Measurements from ENCODE around the gene PCMT1. TPM values are rescaled to one million over a fixed set of nuclear protein-coding genes. Genes with fewer than 3 reads are reported as not detected.

PCMT1 gene
- total and polyA plus RNA-seq, 2 of the 13 experiments (the other 11 are each of a cell fraction or from before 2014, with no cell fraction given): 112 to 169 TPM

- no peak for TF ChIP-seq SNRNP70 (IDR thresholded peaks at IDR 0.05; ENCODE audit: low read depth, low read length)
- TF ChIP-seq ZKSCAN8 (CRISPR knock-in tag; IDR thresholded peaks at IDR 0.05; ENCODE audit: borderline replicate concordance): peak; percentile 86
- peak; percentile 93; the same call in 1 of the 3 replicates for TF ChIP-seq MXI1 (IDR thresholded peaks at IDR 0.05; ENCODE audit: borderline replicate concordance, low read depth, low read length)
- TF ChIP-seq SMYD3 (CRISPR knock-in tag; IDR thresholded peaks at IDR 0.05): no peak; the same call in 1 of the 2 replicates
- peak; percentile 76; the same call in 1 of the 2 replicates for TF ChIP-seq E2F5 (CRISPR knock-in tag; conservative IDR thresholded peaks at IDR 0.05)
- TF ChIP-seq ZNF318 (CRISPR knock-in tag; IDR thresholded peaks at IDR 0.05): peak; percentile 87
- peak; percentile 74; the same call in 1 of the 2 replicates for TF ChIP-seq ZMAT3 (CRISPR knock-in tag; conservative IDR thresholded peaks at IDR 0.05)
- TF ChIP-seq U2AF1 (optimal IDR thresholded peaks at IDR 0.05; ENCODE audit: low read depth, low read length): peak; percentile 32
- peak; percentile 57 for TF ChIP-seq NAIF1 (CRISPR knock-in tag; IDR thresholded peaks at IDR 0.05; ENCODE audit: borderline replicate concordance)
- TF ChIP-seq ATF3 (CRISPR knock-in tag; IDR thresholded peaks at IDR 0.05): no peak
- no peak for TF ChIP-seq ZNF432 (CRISPR knock-in tag; IDR thresholded peaks at IDR 0.05; ENCODE audit: borderline replicate concordance)
- peak; percentile 84; the same call in 1 of the 2 replicates for TF ChIP-seq ZNF616 (CRISPR knock-in tag; IDR thresholded peaks at IDR 0.05; ENCODE audit: low read depth)
- TF ChIP-seq RXRB (CRISPR knock-in tag; IDR thresholded peaks at IDR 0.05; ENCODE audit: borderline replicate concordance): peak; percentile 83; the same call in 1 of the 2 replicates
- TF ChIP-seq SNAI1 (CRISPR knock-in tag; IDR thresholded peaks at IDR 0.05; ENCODE audit: borderline replicate concordance): 0 out of 2 replicates have a peak, but pooled peaks have one; percentile 78
- no peak for TF ChIP-seq HOXA7 (CRISPR knock-in tag; IDR thresholded peaks at IDR 0.05)
- peak; percentile 95 for TF ChIP-seq ZSCAN29 (CRISPR knock-in tag; conservative IDR thresholded peaks at IDR 0.05)
- TF ChIP-seq ZNF772 (CRISPR knock-in tag; IDR thresholded peaks at IDR 0.05): peak; percentile 77; the same call in 1 of the 2 replicates
- no peak; the same call in 1 of the 2 replicates for TF ChIP-seq ZBTB21 (CRISPR knock-in tag; IDR thresholded peaks at IDR 0.05)
- TF ChIP-seq ZFP36 (IDR thresholded peaks at IDR 0.05; ENCODE audit: borderline replicate concordance, low read depth, low read length, partially characterized antibody): no peak
- TF ChIP-seq REPIN1 (CRISPR knock-in tag; IDR thresholded peaks at IDR 0.05; ENCODE audit: borderline replicate concordance, low read depth): peak; percentile 88; the same call in 1 of the 2 replicates
These were observed 3.2 kb upstream of the PCMT1 start, which contains the start of gene NUP43 (continued) for GRCh38 chr6:149746147-149746946.
